ENCODE data around the gene VIM.

DNA sequence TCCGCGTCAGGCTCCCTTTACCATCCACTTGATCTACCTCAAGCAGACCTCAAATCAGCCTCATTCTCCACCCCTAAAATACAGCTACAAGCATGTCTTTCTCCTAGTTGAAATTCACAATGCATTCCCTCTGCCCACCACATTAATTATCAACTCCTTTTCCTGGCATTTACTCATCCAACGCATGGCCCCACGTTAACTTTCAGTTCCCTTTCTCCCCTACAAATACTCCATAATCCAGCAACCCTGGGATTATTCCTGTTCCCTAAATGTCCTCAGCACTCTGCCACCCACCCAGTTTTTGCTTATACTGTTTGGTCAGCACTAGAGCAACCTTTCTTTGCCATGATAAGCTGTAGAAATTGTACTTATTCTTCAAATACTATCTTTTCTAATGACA lies 5.7 kb upstream of the VIM start:
- TF ChIP-seq, protein P1, sequence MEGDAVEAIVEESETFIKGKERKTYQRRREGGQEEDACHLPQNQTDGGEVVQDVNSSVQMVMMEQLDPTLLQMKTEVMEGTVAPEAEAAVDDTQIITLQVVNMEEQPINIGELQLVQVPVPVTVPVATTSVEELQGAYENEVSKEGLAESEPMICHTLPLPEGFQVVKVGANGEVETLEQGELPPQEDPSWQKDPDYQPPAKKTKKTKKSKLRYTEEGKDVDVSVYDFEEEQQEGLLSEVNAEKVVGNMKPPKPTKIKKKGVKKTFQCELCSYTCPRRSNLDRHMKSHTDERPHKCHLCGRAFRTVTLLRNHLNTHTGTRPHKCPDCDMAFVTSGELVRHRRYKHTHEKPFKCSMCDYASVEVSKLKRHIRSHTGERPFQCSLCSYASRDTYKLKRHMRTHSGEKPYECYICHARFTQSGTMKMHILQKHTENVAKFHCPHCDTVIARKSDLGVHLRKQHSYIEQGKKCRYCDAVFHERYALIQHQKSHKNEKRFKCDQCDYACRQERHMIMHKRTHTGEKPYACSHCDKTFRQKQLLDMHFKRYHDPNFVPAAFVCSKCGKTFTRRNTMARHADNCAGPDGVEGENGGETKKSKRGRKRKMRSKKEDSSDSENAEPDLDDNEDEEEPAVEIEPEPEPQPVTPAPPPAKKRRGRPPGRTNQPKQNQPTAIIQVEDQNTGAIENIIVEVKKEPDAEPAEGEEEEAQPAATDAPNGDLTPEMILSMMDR (IDR thresholded peaks at IDR 0.05) = no peak
- TF ChIP-seq POLR2A (IDR thresholded peaks at IDR 0.05) = no peak

Data from thyroid gland (tissue), 4 donors.